ENCODE results near the gene TMEM255B.

- TF ChIP-seq CTCF (IDR thresholded peaks at IDR 0.05) (no peak), POLR2A (IDR thresholded peaks at IDR 0.05) (no peak), POLR2AphosphoS5 (IDR thresholded peaks at IDR 0.05) (no peak), EP300 (IDR thresholded peaks at IDR 0.05) (no peak)
Observed at GRCh38 chr13:113832631-113833030, 73.6 kb downstream of the TMEM255B start.
